Uterus (tissue), 2 donors: Measurements from ENCODE around the gene YARS1.

Experiments
- CTCF ChIP-seq, 4 experiments: fragments of 200-600 bp in 2 of 4; fragments of 450-650 bp in 2 of 4; sonication (generic) in 2 of 4; IDR thresholded peaks; one replicate each; pipeline ENCODE4 v1.5.1; 2016 to 2019; ENCODE audit warnings: antibody characterized with exemption in 4 of 4, mild to moderate bottlenecking in 2 of 4, moderate library complexity in 1 of 4
- POLR2A ChIP-seq, 2 donors: fragments of 450-650 bp; IDR thresholded peaks; one replicate each; pipeline ENCODE4 v1.6.1; 2016; ENCODE audit warnings: antibody characterized with exemption in 2 of 2, mild to moderate bottlenecking in 1 of 2, moderate library complexity in 1 of 2

- no peak for TF ChIP-seq CTCF (IDR thresholded peaks at IDR 0.05)
- TF ChIP-seq POLR2A (IDR thresholded peaks at IDR 0.05) = no peak
Measured at GRCh38 chr1:32770221-32770731, 46.9 kb downstream of the YARS1 start.
